ENCODE data around the gene KCNQ1. TPM values are rescaled to one million over a fixed set of nuclear protein-coding genes. Genes with fewer than 3 reads are reported as not detected.

KCNQ1 gene
- total and polyA plus RNA-seq, 2 donors (not counting 1 experiment from before 2014, with no cell fraction given) = 21.5 to 28.8 TPM

- Mint-ChIP-seq H3K4me3 (no peak overlapping the region), H3K9me3 (ENCODE audit: insufficient read depth) (no peaks in the 10 kb centered on the region), H3K4me1 (no peaks in the 10 kb centered on the region), H3K27me3 (no peaks in the 10 kb centered on the region), H3K27ac (no peak overlapping the region)
- TF ChIP-seq EZH2 (IDR thresholded peaks at IDR 0.05; ENCODE audit: borderline replicate concordance, insufficient read depth, low read depth, low read length, poor library complexity, severe bottlenecking) = no peak
- TF ChIP-seq CTCF (IDR thresholded peaks at IDR 0.05) = no peak
- Histone ChIP-seq H3K9me3 (ENCODE audit: control extremely low read depth in 1 of 3, control insufficient read depth in 2 of 3, insufficient read depth in 1 of 3, low read length in 2 of 3) (peaks cover 0 to 4% (median 0%) of the 10 kb centered on the region in 3 donors), H3K27ac (ENCODE audit: low read length in 2 of 2) (no peak overlapping the region), H3K79me2 (ENCODE audit: control insufficient read depth, insufficient read depth, low read length) (no peaks in the 10 kb centered on the region), H3K4me3 (ENCODE audit: control extremely low read depth in 1 of 5, extremely low read depth in 1 of 5, insufficient read depth in 1 of 5, low read depth in 2 of 5, low read length in 4 of 5) (no peak overlapping the region), H2AFZ (ENCODE audit: insufficient read depth, low read depth, low read length, poor library complexity, severe bottlenecking) (no peak overlapping the region), H4K20me1 (ENCODE audit: control insufficient read depth, insufficient read depth, low read length, poor library complexity, severe bottlenecking) (peaks cover 5% of the 10 kb centered on the region), H3K4me1 (ENCODE audit: control insufficient read depth in 2 of 2, insufficient read depth in 2 of 2, low read length in 2 of 2) (no peaks in the 10 kb centered on the region), H3K27me3 (replicated peaks in 1 of 4; ENCODE audit: control extremely low read depth in 1 of 4, control insufficient read depth in 3 of 4, insufficient read depth in 4 of 4, low read length in 3 of 4) (no peaks in the 10 kb centered on the region), H3K9ac (ENCODE audit: low read length) (no peak overlapping the region), H3K36me3 (replicated peaks in 1 of 2; ENCODE audit: control extremely low read depth in 1 of 2, control insufficient read depth in 1 of 2, extremely low read depth in 1 of 2, insufficient read depth in 2 of 2, low read length in 1 of 2) (no peaks in the 10 kb centered on the region), H3K4me2 (replicated peaks; ENCODE audit: low read depth, low read length, poor library complexity, severe bottlenecking) (no peak overlapping the region)
- intact Hi-C loops (cut with micrococcal nuclease) = no loop called here
- WGBS (ENCODE audit: insufficient coverage) = 87% methylated on average over 17 of the region's 17 CpGs
- CTCF ChIA-PET = no interaction called here
- POLR2A ChIA-PET = no interaction called here
- DNase-seq (no peak), ATAC-seq (ENCODE audit: low read depth) (no peak)
These were observed 283.4 kb downstream of the KCNQ1 start for GRCh38 chr11:2728128-2728662.

- H3K27me3 Mint-ChIP-seq = no peaks in the 10 kb centered on the region
- WGBS (ENCODE audit: insufficient coverage) = 89% methylated on average over 12 of the region's 18 CpGs
These were observed 284.0 kb downstream of the KCNQ1 start for GRCh38 chr11:2728663-2729332.

More at GRCh38 chr11:2728663-2729332, 284.0 kb downstream of the KCNQ1 start:
- Mint-ChIP-seq H3K4me3 (no peak overlapping the region), H3K9me3 (ENCODE audit: insufficient read depth) (no peaks in the 10 kb centered on the region), H3K27ac (no peak overlapping the region), H3K4me1 (no peaks in the 10 kb centered on the region)
- H3K27me3 ChIP-seq (replicated peaks in 1 of 4; ENCODE audit: control extremely low read depth in 1 of 4, control insufficient read depth in 3 of 4, insufficient read depth in 4 of 4, low read length in 3 of 4) = no peaks in the 10 kb centered on the region
- ChIA-PET POLR2A (no interaction called here), CTCF (no interaction called here)
- no peaks in the 10 kb centered on the region for H3K36me3 ChIP-seq (replicated peaks in 1 of 2; ENCODE audit: control extremely low read depth in 1 of 2, control insufficient read depth in 1 of 2, extremely low read depth in 1 of 2, insufficient read depth in 2 of 2, low read length in 1 of 2)
- intact Hi-C loops (cut with micrococcal nuclease) = no loop called here
- H3K4me1 ChIP-seq (ENCODE audit: control insufficient read depth in 2 of 2, insufficient read depth in 2 of 2, low read length in 2 of 2) = no peaks in the 10 kb centered on the region
- no peak overlapping the region for H2AFZ ChIP-seq (ENCODE audit: insufficient read depth, low read depth, low read length, poor library complexity, severe bottlenecking)
- no peaks in the 10 kb centered on the region for H4K20me1 ChIP-seq (ENCODE audit: control insufficient read depth, insufficient read depth, low read length, poor library complexity, severe bottlenecking)
- ATAC-seq (ENCODE audit: low read depth) = no peak
- no peak for DNase-seq
- no peak overlapping the region for H3K27ac ChIP-seq (ENCODE audit: low read length in 2 of 2)
- no peak overlapping the region for H3K4me2 ChIP-seq (replicated peaks; ENCODE audit: low read depth, low read length, poor library complexity, severe bottlenecking)
- H3K79me2 ChIP-seq (ENCODE audit: control insufficient read depth, insufficient read depth, low read length) = no peaks in the 10 kb centered on the region
- no peak overlapping the region for H3K4me3 ChIP-seq (ENCODE audit: control extremely low read depth in 1 of 5, extremely low read depth in 1 of 5, insufficient read depth in 1 of 5, low read depth in 2 of 5, low read length in 4 of 5)
- peaks cover 0 to 4% (median 0%) of the 10 kb centered on the region in 3 donors for H3K9me3 ChIP-seq (ENCODE audit: control extremely low read depth in 1 of 3, control insufficient read depth in 2 of 3, insufficient read depth in 1 of 3, low read length in 2 of 3)
- no peak overlapping the region for H3K9ac ChIP-seq (ENCODE audit: low read length)
- no peak for TF ChIP-seq EZH2 (IDR thresholded peaks at IDR 0.05; ENCODE audit: borderline replicate concordance, insufficient read depth, low read depth, low read length, poor library complexity, severe bottlenecking)
- no peak for TF ChIP-seq CTCF (IDR thresholded peaks at IDR 0.05)

Measured in B cell (primary cell).